ENCODE measurements around the gene PLEKHG1.

PLEKHG1 gene

DNA sequence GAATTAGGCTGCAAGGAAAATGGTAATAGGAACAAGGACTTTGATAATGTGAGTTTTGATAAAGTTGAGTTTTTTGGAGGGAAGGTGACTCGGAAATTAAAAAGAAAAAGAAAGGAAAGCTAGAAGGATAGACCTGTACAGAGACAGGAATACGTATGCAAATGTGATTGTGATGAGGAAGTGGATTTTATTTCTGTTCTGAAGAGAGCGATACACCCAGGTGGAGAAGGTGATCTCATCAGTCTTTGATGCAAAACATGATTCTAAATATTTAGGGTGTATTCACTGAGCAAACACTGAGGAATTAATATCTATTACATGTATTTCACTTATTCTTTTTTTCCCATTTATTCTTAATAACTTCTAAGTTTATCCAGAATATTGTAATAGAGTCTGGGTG, 9.2 kb upstream of the PLEKHG1 start:
- no peak for DNase-seq

DNA sequence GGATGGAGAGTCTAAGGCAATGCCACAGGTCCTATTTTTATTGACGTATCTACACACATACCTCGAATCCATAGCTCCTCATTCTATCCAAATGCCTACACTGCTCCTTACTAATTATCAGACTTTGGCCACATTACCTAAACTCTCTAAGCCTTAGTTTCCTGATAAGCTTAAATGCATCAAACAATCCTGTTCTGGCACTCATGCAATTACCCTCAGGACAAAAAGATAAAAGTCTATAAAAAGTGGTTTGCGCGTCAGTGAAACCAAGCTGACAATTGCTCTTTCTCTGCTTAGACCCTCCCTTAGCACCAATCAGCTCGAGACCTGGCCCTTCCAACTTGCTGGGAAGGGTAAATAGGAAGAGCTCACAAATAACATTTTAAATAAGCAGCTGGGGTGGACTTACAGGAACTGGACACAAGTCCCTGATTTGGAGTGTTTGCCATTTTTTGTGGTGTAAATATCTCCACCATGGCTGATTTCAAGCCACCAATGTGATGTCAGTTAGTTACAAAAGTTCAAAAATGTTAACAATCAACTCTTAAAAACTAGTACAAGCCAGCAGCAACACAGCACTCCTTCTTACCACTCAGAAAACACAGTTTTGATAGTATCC, 7.2 kb upstream of the PLEKHG1 start:
- no peak for DNase-seq

GRCh38 chr6:150593119-150593518, 6.6 kb upstream of the PLEKHG1 start:
- no peak for DNase-seq

DNA sequence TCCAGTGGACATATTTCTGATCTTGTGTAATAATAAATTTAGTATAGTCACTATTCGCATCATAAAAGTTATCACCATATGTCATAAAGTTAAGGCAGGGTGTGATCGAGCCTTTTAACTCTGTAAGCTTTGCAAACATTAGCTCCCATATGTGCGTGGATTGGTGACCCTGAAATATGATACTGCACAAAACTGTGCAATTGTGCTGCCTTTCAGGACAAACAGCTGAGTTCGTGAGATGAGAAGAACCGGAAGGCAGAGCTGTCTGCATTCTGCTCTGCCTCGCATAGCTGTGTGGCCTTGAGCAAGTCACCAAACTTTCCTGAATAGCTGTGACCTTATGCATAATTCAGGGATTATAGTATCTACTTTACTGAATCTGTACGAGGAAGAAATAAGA, 3.2 kb upstream of the PLEKHG1 start:
- no peak for DNase-seq

GRCh38 chr6:150598401-150598800, 1.3 kb upstream of the PLEKHG1 start:
- no peak for DNase-seq

- DNase-seq = no peak
These were observed 857 bp upstream of the PLEKHG1 start for GRCh38 chr6:150598858-150599198.

DNA sequence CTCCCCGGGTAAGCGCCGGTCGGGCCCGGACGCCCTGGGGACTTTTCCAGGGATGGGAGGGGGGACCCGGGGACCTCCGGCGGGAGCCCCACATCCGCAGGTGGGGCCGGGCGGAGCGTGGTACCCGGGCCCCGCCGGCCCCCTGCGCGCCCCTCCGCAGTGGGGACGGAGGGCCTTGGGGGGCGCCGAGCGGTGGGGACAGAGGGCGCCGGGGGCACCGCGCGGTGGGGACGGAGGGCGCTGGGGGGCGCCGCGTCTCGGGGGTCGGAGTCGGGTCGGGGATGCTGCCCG, 270 bp downstream of the PLEKHG1 start:
- no peak for DNase-seq

GRCh38 chr6:150600301-150601017, 774 bp downstream of the PLEKHG1 start:
- DNase-seq = no peak

DNA sequence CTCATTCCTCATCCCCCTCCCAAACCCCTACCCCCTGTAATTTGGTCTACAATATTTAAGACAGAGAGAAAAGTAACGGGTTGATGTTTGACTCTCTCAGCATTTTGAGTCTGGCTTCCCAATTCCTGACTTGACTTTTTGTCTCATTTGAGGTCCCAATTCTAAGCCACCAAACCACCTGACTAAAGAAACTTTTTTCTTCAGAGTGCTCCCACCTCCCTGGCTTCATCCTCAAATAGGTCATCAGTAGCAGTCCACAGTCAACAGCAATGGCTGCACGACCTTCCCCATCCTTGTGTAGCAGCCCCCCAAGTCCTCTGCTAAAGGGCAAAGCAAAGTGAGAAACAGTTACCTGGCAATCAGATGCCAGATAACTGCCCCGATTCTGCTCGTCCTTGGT, 1.8 kb downstream of the PLEKHG1 start:
- no peak for DNase-seq

DNA sequence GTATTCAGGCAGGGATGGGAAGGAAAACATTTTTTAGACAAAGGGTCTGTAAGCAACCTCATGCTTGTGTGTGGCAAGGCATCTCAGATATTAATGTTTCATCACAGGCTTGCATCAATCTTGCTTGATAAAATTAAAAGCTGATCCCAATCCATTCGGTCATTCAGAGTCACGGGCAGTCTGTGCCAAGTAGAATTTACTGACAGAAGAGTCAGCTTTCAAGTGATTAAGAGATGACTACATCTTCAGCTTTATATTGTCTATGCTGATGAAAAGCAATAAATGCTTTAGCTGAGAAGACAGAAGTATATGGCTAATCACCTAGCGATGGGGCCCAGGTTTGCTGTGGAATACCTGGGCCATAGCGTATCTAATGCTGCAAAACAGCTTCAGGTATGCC, 3.5 kb downstream of the PLEKHG1 start:
- DNase-seq = no peak

- no peak for DNase-seq
These were observed 4.8 kb downstream of the PLEKHG1 start for GRCh38 chr6:150604467-150604866.

- DNase-seq = no peak
These were observed 5.6 kb downstream of the PLEKHG1 start for GRCh38 chr6:150605333-150605732.

DNA sequence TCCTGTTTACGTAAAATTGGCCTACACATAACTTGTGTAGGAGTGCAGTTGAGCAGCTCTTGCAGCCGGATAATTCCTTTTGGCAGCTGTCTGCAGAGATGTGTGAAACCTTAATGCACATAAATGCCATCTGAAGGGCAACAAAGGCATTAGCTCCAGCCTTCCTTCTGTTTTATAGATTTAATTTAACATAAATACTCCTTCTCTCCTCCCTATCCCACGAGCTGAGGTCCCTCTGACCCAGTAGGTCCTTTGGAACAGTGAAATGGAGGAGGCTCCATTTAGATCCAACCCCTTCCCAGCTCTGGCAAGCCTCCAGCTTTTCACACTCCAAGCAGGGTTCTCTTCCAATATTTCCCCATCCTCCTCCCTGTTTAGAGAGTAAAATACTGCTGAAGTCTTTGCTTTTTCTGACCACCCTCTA, 6.5 kb downstream of the PLEKHG1 start:
- DNase-seq = no peak

DNA sequence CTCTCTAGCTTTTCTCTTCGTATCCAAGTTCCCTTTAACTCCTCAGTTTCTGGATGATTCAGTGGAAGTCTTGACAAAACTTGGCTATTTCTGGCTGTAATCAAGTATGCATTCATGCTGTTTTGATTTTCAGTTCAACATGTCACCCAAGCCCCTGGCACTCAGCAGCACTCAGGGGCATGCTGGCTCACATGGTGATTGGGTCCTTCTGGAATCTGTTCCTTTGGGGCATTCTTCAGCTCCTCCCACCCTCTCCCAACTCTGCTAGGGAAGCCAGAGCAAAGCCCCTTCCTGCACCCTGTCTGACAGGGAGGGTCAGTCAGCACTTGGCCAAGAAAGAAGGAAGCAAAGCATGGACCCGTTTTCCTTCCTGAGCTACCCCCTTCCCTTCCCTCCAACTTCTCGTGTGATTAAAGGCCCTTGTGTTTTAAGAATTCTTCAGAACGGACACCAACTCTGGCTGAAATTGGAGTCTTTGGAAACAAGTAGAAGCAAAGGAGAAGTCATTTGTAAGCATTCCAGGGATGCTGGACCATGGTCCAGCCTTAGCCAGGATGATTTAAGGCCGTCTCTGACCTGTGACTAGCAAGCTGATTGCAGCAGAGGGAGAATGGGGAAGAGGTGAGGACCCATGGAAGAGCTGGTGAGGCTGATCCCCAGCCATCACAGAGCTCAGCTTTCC, 7.1 kb downstream of the PLEKHG1 start:
- no peak for DNase-seq

DNA sequence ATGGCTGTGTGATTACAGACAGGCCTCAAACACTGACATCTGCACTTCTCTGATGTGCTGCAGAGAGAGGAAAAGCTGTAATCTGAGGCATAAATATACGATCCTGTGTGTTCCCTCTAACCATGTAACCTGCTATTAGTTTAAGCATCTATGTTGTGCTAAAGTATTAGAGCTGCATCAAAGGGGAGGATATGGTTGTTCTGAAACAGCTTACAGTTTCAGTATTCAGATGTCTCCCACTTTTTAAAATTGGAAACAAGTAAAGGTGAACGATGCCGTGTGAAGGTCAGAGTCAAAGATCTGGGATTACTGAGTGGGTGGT, 7.6 kb downstream of the PLEKHG1 start:
- no peak for DNase-seq

GRCh38 chr6:150610584-150610983, 10.9 kb downstream of the PLEKHG1 start:
- no peak for DNase-seq

GRCh38 chr6:150613269-150613668, 13.6 kb downstream of the PLEKHG1 start:
- DNase-seq = no peak

- no peak for DNase-seq
These were observed 16.3 kb downstream of the PLEKHG1 start for GRCh38 chr6:150615967-150616366.

DNA sequence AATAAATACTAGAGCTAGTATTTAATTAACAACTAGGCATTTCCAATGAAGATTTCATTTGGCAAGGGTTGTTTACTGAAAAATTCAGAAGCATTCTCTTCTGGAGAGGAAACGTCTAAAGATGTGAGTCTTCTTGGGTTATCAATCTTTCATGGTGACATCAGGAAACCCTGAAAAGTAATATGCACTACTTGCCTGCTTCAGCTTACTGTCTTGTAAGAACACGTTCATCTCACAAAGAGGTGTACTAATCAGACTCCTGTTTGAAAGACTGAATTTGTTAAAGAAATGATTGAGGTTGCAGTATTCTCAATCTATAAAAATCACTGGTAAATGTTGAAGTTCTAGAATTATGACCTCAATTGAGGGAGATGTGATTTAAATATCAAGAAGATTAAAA, 16.9 kb downstream of the PLEKHG1 start:
- DNase-seq = no peak

- DNase-seq = no peak
These were observed 17.4 kb downstream of the PLEKHG1 start for GRCh38 chr6:150617062-150617461.

- DNase-seq = no peak
These were observed 18.1 kb downstream of the PLEKHG1 start for GRCh38 chr6:150617496-150618460.

- no peak for DNase-seq
These were observed 19.6 kb downstream of the PLEKHG1 start for GRCh38 chr6:150619275-150619674.

DNA sequence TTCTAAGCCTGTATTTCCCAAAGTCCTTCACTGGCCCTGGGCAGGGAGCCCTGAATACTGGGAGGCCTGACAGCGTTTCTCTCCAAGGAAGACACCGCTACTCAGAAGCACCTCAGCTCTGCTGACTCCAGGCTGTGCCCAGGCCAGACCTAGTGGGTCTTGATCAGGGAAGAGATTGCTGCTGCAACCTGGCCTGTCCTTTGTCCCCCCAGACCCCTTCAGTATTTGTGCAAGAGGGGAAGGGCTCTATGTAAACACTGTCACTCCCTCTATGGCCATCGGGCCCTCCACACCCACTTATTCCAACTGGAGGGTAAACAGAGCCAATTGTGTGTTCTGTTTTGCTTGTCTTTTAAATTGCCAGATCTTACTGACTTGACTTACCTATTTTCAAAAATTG, 20.6 kb downstream of the PLEKHG1 start:
- DNase-seq = no peak

GRCh38 chr6:150620763-150621162, 21.1 kb downstream of the PLEKHG1 start:
- DNase-seq = no peak
